ENCODE measurements around the gene PIGB.
"Not testable (repeated sequence)": the region's sequence is repeated elsewhere in the genome, so short reads cannot be mapped to it uniquely, and the experiment has no call there.

The PIGB gene

DNA sequence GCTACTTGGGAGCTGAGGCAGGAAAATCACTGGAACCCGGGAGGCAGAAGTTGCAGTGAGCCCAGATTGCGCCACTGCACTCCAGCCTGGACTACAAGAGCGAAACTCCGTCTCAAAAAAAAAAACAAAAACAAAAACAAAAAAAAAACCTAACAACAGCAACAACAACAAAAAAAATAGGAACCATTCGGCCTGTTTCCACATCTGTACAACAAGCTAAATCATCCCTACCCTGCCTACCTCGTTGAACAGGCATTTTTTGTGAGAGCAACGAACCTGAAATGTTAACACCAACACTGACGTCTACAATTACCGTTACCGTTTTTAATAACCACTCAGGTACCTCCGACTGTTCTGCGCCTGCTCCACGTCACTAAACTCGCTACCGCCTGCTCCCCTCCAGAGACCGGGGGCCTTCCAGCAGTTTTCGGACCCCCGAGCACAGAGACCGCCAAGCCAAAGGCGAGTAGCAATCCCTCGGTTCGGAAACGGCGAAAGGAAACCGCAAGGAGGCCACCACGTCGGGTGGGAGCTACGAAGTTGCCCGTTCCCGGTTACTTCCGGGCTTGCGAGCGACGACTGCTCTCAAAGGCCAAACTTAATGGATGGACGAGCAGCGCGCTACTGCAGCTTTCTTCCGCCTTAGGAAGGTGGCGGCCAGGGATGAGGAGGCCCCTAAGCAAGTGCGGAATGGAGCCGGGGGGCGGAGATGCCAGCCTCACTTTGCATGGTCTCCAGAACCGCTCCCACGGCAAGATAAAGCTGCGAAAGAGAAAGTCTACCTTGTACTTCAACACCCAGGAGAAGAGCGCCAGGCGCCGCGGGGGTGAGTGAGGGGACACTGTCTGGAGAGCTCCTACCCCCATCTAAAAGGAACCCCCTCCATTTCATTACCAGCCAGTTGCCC, at the start of gene PIGB, which contains the start of gene PIGBOS1:
Gene PIGB (plus strand): TSS at position 635 of the 907 bp plus-strand sequence. CDS start 29 bp downstream, at position 664.
Gene PIGBOS1 (minus strand): TSS at position 536 of the 907 bp plus-strand sequence. CDS start 1,331 bp downstream, outside the sequence.
- DNase-seq (ENCODE audit: low read depth), result peak; percentile 65

DNA sequence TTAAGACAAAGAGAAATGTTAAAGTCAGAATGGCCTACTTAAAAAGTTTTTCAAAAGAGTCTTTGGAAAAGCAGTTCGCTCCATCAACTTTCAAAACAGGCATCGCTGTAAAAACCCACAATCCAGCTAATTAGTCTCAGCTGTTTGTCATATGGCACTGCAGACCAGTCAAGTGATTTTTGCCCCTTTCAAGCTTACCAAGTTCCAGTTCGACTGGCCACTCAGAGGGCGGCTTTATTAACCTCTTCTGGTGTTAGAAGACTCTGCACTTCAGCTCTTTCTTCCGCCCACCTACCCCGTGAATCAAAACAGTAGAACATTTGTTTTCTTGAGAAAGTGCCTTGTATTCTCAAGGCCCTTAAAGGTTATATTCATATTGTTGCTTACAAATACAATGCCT, 48.7 kb upstream of the PIGB start:
- DNase-seq (ENCODE audit: low read depth), result no peak

DNA sequence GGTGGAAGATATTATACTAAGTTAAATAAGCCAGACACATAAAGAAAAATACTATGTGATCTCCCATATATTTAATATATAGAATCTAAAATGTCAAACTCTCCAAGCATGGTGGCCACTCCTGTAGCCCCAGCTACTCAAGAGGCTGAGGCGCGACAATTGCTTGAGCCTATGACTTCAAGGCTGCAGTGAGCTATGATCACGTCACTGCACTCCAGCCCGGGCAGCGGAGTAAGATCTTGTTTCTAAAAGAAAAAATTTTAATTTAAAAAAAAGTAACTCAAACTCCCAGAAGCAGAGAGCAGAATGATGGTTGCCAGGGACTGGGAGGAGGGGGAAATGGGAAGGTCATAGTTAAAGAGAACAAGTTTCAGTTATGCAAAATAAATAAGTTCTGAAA, 42.7 kb upstream of the PIGB start:
- no peak for DNase-seq (ENCODE audit: low read depth)

DNA sequence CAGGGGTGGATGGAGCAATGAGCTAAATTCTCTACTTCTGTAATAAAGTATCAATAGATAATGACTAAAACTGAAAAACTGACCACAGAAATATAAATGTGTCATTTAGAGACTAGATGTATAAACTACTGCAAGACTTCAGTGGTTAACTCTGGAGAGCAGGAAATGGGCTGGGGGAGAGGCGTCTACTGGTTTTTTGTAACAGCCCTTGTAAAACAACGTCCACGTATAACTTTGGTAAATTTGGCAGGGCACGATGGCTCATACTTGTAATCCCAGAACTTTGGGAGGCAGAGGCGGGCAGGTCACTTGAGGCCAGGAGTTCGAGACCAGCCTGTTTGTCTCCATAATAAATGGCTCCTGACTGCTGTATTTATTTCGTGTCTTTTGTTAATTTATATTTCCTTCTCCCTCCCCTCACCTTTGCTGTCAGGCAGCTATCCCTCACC, 41.9 kb upstream of the PIGB start:
- no peak for DNase-seq (ENCODE audit: low read depth)

DNA sequence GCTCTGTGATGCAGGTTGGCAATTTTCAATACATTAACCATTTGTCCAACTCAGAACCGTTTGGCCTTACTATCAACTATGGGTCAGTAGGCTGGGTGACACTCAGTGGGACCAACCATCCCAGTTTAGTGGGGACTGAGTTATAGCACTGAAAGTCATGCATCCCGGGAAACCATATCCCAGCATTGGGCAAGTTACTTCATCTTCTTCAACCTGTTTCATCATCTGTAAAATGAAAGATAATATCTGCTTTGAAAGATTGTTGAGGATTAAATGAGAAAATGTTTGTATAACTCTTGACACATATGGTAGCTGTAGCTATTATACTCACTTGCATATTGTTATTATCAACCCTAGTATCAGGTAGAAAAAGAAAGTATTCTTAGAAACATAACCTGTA, 41.3 kb upstream of the PIGB start:
- no peak for DNase-seq (ENCODE audit: low read depth)

DNA sequence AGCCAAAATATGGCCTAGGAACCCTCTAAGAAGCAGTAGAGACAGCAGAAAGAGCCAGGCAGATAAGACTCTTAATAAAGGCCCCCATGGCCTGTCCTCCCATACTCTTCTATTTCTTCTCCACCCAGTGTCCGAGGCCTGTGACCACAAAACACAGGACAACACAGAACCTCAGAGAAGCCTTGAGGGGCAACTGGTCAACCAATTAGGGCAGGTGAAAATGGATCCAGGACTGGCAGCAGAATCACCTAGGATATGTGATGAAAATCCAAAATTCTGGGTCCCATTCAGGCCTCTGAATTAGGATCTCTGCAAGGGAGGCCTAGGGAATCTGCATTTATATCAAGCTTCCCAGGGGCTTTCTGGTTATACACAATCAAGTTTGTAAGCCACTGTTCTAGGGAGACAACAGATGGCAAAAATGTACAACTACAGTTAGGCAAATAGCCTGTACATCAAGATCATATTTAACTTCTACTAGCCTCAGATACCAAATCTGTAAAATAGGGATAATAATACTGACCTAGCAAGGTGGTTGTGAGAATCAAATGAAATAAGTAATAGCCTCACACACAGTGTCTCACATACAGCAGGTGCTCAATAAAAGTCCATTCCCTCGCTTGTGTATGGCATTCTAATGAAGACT, 39.8 kb upstream of the PIGB start:
- no peak for DNase-seq (ENCODE audit: low read depth)

DNA sequence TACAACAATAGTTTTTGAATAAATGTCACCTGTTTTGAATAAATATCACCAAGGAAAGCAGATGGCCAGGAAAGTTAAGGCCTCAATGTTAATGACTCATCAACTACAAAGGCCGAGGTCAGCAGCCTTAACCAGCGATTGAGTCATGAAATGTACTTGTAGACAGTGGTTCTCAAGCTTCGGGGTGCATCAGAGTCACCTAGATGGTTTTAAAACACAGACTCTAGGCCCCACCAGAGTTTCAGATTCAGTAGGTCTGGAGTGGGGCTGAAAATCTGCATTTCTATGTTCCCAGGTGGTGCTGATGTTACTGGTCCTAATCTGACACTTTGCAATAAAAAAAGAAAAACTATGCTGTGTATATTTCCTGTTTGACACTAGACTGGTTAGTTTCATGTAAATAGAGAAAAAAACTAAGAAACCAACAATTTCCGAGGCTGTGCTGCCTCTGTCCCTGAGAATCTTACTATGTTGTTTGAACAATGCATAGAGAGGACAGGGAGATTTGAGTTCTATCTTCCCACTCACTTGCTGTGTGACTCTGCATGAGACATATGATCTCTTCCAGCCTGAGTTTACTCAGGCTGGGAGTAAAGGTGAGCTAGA, 39.2 kb upstream of the PIGB start:
- no peak for DNase-seq (ENCODE audit: low read depth)

DNA sequence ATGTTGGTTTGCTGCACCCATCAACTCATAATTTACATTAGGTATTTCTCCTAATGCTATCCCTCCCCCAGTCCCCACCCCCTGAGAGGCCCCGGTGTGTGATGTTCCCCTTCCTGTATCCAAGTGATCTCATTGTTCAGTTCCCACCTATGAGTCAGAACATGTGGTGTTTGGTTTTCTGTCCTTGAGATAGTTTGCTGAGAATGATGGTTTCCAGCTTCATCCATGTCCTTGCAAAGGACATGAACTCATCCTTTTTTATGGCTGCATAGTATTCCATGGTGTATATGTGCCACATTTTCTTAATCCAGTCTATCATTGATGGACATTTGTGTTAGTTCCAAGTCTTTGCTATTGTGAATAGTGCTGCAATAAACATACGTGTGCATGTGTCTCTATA, 38.4 kb upstream of the PIGB start:
- DNase-seq (ENCODE audit: low read depth), result not testable (repeated sequence)

DNA sequence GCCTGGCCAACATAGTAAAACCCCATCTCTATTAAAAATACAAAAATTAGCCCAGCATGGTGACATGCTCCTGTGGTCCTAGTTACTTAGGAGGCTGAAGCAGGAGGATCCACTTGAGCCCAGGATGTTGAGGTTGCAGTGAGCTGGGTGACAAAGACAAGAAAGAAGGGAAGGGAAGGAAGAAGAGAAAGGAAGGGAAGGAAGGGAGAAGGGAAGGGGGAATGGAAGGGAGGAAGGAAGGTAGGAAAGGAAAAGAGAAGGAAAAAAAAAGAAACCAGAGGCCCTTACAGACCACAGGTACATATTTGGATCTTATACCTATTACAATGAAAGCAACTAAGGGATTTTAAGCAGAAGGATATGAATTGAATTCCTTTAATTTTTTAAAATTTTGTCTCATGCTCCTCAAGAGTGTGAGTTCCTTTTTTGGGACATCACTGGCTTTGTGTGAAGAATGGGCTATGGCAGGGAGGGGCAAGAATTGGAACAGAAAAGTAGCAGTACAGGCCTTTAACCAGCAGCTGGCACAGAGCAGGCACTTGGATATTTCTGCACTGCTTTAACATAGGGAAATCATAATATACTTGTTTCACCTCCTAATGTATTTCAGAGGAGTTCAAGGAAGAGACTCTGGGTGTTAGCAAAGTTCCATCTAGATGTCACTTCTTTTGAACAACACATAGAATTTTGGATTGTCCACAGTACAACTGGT, 37.3 kb upstream of the PIGB start:
- DNase-seq (ENCODE audit: low read depth), result no peak

DNA sequence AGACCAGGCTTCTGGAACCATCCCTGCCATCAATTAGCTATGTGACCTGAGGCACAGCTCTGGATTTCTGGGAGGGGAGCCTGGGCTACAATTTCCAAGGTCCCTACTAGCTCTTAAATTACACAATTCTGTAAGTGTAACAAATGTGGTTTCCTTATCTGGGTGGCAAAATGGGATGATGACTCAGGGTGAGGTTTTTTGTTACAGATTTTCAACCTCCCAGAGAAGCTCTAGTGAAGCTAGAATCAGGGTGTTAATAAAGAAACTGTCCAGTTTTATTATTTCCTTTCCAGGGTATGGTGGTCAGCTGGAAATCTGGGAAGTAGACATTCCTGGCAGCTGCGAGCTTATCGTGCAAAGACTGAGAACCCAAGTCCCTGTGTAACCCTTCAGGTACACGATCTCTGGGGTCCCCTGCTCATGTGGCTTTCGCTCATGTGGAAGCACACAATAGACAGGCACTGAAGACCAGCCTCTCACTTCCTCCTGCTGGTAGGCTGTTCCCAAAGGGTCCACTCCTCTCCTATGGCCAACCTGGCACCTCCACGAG, 36.7 kb upstream of the PIGB start:
- DNase-seq (ENCODE audit: low read depth), result no peak

DNA sequence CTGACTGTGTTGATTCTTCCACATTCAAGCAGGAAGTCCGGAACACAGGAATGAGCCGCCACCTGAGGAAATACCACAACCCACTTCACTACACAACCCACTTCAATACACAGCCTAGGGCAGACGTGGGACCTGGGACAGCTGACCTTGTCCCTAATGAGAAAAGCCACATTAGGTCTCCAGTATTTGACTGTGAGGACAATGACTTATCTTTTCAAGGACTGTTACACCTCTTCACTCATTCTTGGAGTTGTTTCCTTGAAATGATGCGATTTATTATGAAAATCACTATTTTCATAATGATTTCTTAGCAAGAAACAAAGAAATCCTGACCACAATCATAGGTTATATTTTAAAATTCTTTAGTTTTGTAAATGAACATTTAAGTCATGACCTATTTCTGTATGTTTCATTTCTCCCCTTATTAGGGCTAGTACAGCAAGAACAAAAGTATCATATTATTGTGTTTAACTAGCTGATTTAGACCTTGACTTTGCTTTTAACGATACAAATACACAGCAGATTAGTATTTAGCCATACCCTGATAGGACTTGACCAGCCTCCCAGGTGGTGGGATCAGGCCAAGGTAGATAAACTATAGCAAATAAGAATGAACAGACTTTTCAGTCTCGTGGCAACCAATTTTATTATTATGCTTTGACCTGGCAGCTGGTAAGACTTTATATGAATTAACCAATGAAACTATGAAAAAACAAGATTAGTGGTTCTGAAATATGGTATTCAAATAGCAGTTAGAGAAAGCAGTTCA, 35.5 kb upstream of the PIGB start:
- no peak for DNase-seq (ENCODE audit: low read depth)

DNA sequence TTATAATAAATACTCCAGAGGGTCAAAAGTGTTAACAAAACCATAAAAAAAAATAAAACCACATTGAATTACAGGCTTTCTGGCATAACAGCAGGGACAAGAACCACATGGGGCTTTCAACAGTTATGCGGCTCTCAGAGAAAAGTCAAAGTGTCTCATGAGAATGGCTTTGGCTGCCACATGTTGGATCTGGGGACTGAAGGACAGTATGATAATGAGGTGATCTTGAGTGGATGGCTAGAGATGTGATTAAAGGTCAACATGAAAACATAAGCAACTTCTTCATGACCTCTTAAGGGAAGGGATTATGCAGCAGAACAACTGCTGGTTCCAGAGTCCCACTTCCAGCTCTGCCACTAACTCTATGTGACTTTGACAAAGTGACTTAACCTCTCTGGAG, 34.6 kb upstream of the PIGB start:
- DNase-seq (ENCODE audit: low read depth), result no peak

DNA sequence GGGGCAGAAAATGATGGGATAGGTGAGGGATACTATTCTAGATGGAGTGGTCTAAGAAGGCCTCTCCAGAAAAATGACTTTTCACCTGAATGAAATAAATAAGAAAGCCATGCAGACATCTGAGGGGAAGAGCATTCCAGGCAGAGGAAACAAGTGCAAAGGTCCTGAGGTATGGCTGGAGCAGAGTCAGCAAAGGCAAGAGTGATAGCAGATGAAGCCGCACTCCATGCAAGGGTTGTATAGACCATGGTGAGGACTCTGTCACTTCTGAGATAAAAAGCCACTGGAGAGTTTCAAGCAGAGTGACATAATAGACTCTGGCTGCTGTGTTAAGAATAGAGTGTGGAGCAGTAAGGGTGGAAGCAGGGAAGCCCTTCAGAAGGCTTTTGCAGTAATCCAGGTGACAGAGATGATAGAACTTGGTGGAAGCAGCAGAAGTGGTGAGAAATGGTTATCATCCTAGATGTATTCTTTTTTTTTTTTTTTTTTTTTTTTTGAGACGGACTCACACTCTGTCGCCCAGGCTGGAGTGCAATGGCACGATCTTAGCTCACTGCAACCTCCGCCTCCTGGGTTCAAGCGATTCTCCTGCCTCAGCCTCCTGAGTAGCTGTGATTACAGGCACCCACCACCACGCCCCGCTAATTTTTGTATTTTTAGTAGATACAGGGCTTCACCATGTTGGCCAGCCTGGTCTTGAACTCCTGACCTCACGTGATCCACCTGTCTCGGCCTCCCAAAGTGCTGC, 32.4 kb upstream of the PIGB start:
- not testable (repeated sequence) for DNase-seq (ENCODE audit: low read depth)

DNA sequence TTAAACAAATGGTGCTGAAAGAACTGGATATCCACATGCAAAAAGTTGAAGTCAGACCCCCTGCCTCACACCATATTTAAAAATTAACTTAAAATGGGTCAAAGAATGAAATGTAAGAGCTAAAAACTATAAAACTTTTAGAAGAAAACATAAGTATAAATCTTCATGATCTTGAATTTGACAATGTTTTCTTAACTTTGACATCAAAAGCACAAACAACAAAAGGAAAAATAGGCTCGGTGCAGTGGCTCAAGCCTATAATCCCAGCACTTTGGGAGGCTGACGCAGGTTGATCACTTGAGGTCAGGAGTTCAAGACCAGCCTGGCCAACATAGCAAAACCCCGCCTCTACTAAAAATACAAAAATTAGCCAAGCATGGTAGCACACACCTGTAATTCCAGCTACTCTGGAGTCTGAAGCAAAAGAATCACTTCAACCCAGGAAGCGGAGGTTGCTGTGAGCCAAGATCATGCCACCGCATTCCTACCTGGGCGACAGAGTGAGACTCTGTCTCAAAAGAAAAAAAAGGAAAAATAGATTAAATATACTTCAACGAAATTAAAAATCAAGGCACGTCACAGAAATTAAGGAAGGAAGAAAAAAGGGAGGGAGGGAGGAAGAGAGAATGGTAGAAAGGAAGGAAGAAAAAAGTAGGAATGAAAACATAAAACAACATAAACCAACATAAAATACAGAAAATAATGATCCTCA, 30.9 kb upstream of the PIGB start:
- DNase-seq (ENCODE audit: low read depth), result no peak

DNA sequence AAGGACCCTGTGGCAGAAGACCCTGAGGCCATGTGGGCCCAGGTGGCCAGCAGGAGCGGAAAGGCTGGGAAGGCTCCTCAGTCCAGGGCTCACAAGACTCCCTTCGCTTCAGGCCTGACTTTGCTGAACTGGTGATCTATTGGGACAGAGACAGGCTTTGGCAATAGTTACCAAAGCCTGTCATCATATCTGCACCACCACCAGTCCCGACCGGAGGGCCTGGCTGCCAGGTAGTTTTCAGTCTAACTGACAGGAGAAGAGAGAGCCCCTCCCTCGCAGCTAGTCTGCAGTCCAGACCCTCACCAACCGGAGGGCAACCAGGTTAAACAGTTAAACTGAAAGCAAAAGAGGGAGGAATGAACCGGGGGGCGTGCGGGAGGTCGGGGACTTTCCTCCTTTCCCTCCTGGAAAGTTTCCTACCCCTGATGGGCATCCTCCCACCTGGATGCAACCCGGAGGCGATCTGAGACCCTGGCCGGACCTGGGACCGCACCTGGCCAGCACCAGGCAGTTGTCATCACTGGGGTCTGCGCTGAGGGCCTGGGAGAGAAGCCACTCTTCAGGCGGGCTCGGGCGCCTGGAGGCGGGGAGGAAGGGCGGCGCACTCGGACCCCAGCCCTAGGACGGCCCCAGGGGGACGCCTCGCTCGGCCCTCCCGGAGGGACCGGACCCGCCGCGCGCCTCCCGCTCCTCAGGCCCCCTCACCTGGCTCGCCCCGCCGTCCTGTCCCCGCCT, 29.8 kb upstream of the PIGB start:
- DNase-seq (ENCODE audit: low read depth), result no peak

DNA sequence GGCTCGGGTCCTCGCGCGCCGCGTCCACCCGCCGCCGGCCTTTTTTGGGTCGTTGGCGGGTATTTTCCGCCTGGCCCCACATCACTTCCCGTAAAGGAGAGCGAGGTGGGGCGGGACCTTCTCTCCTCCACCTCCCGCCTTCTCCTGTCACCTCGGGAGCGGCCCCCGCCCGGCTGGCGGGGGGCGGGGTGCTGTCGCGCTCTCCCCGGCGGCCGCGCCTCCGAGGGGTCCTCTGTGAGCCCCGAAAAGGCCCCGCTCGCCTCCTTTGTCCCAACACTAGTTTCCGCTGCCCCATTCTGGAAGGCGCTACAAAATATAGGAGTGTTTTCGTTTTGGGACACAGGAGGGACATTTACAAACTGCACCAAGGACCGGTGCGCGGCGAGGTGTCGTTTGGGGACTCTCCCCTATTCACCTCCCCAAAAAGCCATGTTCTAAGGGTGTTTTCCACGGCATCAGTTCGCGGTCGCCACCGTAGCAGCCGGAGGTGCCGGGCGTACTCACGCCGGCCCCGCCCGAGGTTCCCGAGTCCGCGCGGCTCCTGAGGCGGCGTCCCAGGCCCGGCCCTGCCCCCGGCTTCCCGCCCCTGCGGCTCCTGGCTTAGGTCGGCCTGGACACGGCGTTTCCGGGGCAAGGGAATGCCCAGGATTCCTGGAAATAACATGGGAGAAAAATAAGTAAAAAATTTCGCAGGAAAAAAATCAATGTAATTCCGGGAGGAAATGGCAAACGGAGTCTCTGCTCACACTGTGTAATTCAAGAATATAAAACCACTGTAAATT, 29.1 kb upstream of the PIGB start, which contains the start of gene RAB27A:
Gene RAB27A (minus strand): TSS at position 68 of the 782 bp plus-strand sequence. CDS start 54,879 bp downstream, outside the sequence.
- peak; percentile 77 for DNase-seq (ENCODE audit: low read depth)

DNA sequence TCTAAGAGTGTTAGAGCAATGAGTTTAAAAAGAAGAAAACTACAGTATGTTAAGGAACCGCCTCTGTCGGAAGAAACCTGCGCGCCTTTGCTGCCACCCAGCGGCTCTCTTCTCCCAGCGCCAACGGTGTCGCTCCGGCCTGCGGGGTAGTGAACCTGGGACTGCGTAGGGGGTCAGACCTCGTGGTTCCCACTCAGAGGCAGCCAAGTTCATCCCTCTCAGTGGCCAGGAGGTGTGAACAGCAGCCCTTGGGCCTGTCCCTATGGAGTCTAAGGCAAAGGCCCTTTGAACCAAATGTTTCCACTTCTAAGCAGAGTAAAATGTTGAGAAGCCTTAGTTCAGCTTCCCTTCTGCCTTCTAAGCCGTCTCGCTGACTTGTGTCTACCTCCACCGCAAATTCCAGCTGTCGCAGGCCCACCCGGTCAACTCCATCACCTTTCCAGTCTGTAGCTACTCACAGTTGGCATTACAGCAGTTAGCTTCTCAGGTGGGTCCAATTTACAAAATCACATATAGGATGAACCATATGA, 28.4 kb upstream of the PIGB start:
- DNase-seq (ENCODE audit: low read depth), result peak; percentile 77

DNA sequence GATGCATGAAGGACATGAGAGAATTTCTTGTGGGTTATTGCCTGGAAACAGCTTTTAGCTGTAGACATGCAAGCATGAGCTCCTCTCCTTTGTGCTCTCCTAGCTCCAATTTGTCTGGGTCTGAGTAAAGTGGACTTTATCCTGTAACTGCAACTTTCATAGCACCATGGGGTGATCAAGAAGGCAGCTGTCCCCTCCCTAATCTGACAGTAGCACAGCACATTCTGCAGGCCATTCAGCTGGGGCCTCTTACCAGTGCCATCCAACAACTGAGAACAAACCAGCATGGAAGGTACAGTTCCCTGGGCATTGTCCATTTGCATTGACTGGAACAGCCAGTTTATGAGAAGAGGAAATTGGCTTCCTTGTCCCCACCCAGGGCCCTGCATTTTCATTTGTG, 21.7 kb upstream of the PIGB start:
- no peak for DNase-seq (ENCODE audit: low read depth)

All from stimulated activated CD8-positive, alpha-beta memory T cell treated with anti-CD3 and anti-CD28 coated beads, Interleukin-4, amount 100 ng/mL, for 24 hours (primary cell).